ENCODE measurements around the gene NGDN. TPM values are rescaled to one million over a fixed set of nuclear protein-coding genes. Genes with fewer than 3 reads are reported as not detected.

NGDN gene
- total and polyA plus RNA-seq, 2 experiments from 2014 or later = 47.2 to 47.6 TPM

DNA sequence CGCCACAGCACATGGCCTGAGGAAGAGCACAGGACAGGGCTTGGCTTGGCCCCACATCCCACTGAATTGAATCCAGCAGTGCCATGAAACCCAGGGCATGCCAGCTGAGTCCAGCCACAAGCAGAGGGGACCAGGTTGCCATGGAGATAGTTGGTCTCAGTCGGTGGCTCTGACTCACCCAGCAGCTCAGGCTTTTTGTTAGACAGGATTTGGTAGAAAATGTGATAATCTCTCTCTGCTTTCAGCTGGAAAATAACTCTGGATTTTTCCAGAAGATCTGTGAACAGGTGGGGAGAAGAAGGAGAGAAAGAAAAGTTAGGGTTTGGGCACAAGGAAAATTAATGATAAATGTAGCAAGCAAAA is 38.8 kb upstream of the NGDN start:
- no peaks in the 10 kb centered on the region for H3K36me3 ChIP-seq (replicated peaks; ENCODE audit: insufficient read depth, low read depth)
- TF ChIP-seq EZH2phosphoT487 (IDR thresholded peaks at IDR 0.05; ENCODE audit: low read depth, severe bottlenecking, unreplicated experiment) = no peak
- no peak for TF ChIP-seq CTCF (IDR thresholded peaks at IDR 0.05; ENCODE audit: poor library complexity)
- H4K20me1 ChIP-seq (ENCODE audit: insufficient read depth, poor library complexity, severe bottlenecking) = no peaks in the 10 kb centered on the region
- peak; percentile 50 for DNase-seq (ENCODE audit: low spot score)
- H3K9me2 ChIP-seq (replicated peaks; ENCODE audit: insufficient read depth) = no peaks in the 10 kb centered on the region
- H3K4me3 ChIP-seq = no peak overlapping the region
- no peaks in the 10 kb centered on the region for H3K4me1 ChIP-seq (ENCODE audit: insufficient read depth)
- H3K27ac ChIP-seq = no peak overlapping the region
- no peaks in the 10 kb centered on the region for H3K9me3 ChIP-seq (ENCODE audit: low read depth)
- WGBS (ENCODE audit: low lambda C conversion rate, missing lambda C conversion rate) = 49% methylated on average over 2 of the region's 2 CpGs
- no peaks in the 10 kb centered on the region for H3K79me2 ChIP-seq
- no peak overlapping the region for H2AFZ ChIP-seq
- H3K27me3 ChIP-seq = no peaks in the 10 kb centered on the region
- H3K4me2 ChIP-seq = no peak overlapping the region

DNA sequence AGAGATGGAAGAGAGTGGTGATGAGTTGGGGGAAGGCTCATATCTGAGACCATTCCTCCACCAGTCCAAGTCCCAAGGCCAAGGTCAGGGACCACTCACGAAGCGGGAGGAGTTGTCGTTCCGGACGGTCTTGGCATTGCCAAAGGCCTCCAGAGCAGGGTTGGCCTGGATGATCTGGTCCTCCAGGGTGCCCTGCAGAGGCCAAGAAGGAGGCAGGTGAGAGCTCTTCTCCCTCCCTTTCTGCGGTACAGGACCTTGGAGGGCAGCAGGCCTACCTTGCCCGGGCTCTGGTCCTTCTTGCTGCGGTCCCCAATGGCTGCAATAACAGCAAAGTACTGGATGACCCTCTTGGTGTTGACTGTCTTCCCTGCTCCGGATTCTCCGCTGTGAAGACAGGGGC is 38.0 kb upstream of the NGDN start:
- no peak overlapping the region for H3K4me3 ChIP-seq
- no peak overlapping the region for H3K27ac ChIP-seq
- H2AFZ ChIP-seq = no peak overlapping the region
- no peaks in the 10 kb centered on the region for H3K36me3 ChIP-seq (replicated peaks; ENCODE audit: insufficient read depth, low read depth)
- no peak for DNase-seq (ENCODE audit: low spot score)
- H3K4me1 ChIP-seq (ENCODE audit: insufficient read depth) = no peaks in the 10 kb centered on the region
- no peaks in the 10 kb centered on the region for H4K20me1 ChIP-seq (ENCODE audit: insufficient read depth, poor library complexity, severe bottlenecking)
- H3K79me2 ChIP-seq = no peaks in the 10 kb centered on the region
- TF ChIP-seq CTCF (IDR thresholded peaks at IDR 0.05; ENCODE audit: poor library complexity) (no peak), EZH2phosphoT487 (IDR thresholded peaks at IDR 0.05; ENCODE audit: low read depth, severe bottlenecking, unreplicated experiment) (no peak), EZH2 (IDR thresholded peaks at IDR 0.05; ENCODE audit: borderline replicate concordance) (no peak)
- no peaks in the 10 kb centered on the region for H3K9me2 ChIP-seq (replicated peaks; ENCODE audit: insufficient read depth)
- no peaks in the 10 kb centered on the region for H3K9me3 ChIP-seq (ENCODE audit: low read depth)
- 89% methylated on average over 10 of the region's 10 CpGs for WGBS (ENCODE audit: low lambda C conversion rate, missing lambda C conversion rate)
- no peaks in the 10 kb centered on the region for H3K27me3 ChIP-seq
- no peak overlapping the region for H3K4me2 ChIP-seq

GRCh38 chr14:23432102-23432925 is 37.2 kb upstream of the NGDN start:
- H3K79me2 ChIP-seq = no peaks in the 10 kb centered on the region
- TF ChIP-seq EZH2phosphoT487 (IDR thresholded peaks at IDR 0.05; ENCODE audit: low read depth, severe bottlenecking, unreplicated experiment) (no peak), CTCF (IDR thresholded peaks at IDR 0.05; ENCODE audit: poor library complexity) (no peak), EZH2 (IDR thresholded peaks at IDR 0.05; ENCODE audit: borderline replicate concordance) (no peak)
- 87% methylated on average over 17 of the region's 17 CpGs for WGBS (ENCODE audit: low lambda C conversion rate, missing lambda C conversion rate)

More at GRCh38 chr14:23432102-23432925, 37.2 kb upstream of the NGDN start:
- H3K4me2 ChIP-seq = no peak overlapping the region
- H4K20me1 ChIP-seq (ENCODE audit: insufficient read depth, poor library complexity, severe bottlenecking) = no peaks in the 10 kb centered on the region
- no peak overlapping the region for H3K27ac ChIP-seq
- no peaks in the 10 kb centered on the region for H3K27me3 ChIP-seq
- no peaks in the 10 kb centered on the region for H3K9me3 ChIP-seq (ENCODE audit: low read depth)
- no peaks in the 10 kb centered on the region for H3K4me1 ChIP-seq (ENCODE audit: insufficient read depth)
- H3K9me2 ChIP-seq (replicated peaks; ENCODE audit: insufficient read depth) = no peaks in the 10 kb centered on the region
- no peaks in the 10 kb centered on the region for H3K36me3 ChIP-seq (replicated peaks; ENCODE audit: insufficient read depth, low read depth)
- H2AFZ ChIP-seq = no peak overlapping the region
- H3K4me3 ChIP-seq = no peak overlapping the region
- DNase-seq (ENCODE audit: low spot score) = no peak
